NCI-H526 (cell line): ENCODE measurements around the gene FXYD7.
"Not testable (repeated sequence)": the region's sequence is repeated elsewhere in the genome, so short reads cannot be mapped to it uniquely, and the experiment has no call there.

Source experiments
- DNase-seq, 2 experiments: peaks; one replicate each; lab custom pipeline; 2025; lab: John Stamatoyannopoulos, UW

Gene FXYD7, protein sequence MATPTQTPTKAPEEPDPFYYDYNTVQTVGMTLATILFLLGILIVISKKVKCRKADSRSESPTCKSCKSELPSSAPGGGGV

GRCh38 chr19:35143231-35143715, at the start of gene FXYD7:
Gene FXYD7, plus strand, starts transcription at chr19:35143255. Its CDS starts 79 bp downstream, at chr19:35143334.
- peak in 1 of 2 experiments; percentile 38 for DNase-seq

- no peak for DNase-seq
Observed at GRCh38 chr19:35093430-35093829, 49.6 kb upstream of the FXYD7 start.

DNA sequence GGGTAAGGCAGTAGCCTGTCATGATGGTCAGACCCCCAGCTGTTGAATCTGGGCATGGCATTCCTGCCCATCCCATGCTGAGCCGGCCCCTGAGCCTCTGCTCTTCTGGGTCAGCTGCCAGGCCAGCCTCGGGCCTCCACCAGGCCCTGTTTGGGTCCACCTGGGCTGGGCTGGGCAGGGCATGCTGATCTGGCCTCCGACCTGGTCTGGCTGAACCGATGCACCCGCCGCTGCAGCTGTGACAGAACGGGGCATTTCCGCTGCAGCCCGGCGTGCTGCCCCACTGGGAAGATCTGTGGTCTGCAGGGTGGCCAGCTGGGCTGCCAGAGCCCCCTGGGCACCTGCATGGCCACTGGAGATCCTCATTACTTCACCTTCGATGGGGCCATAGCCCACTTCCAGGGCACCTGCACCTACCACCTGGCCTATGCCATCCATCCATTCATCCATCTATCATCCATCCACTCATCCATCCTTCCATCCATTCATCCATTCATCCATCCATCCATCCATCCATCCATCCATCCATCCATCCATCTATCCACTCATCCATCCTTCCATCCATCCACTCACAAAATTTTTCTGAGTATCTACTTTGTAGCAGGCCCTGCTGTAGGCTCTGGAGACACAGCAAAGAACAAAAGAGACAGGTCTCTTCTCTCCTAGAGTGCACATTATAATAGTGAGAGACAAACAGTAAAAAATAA, 49.0 kb upstream of the FXYD7 start:
- DNase-seq = no peak

- no peak for DNase-seq
Observed at GRCh38 chr19:35094656-35095055, 48.4 kb upstream of the FXYD7 start.

GRCh38 chr19:35095667-35096368, 47.2 kb upstream of the FXYD7 start:
- no peak for DNase-seq

DNA sequence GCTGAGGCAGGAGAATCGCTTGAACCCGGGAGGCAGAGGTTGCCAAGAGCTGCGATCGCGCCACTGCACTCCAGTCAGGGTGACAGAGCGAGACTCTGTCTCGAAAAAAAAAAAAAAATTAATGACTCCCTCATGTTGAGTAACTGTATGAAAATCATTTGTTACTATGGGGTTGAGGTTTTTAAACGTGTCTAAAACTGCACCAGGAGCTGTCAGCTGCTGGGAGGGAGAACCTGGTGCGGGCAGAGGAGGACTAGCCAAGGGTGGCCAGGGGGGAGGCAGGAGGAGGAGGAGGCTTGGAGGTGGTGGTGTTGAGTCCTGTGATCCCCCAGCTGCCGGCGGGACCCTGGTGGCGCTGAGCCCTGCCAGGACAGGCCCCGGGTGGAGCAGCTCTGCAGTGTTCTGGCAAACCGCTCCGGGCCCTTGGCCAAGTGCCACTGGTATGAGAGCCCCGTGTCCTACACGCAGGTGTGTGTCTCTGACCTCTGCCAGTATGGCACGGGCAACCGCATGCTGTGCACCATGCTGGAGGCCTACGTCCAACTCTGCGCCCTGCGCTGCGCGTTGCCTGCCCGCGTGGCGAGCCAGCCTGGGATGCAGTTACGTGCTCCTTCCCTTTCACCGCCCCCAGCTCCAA, 44.5 kb upstream of the FXYD7 start:
- DNase-seq = no peak

GRCh38 chr19:35099155-35099896, 43.7 kb upstream of the FXYD7 start:
- DNase-seq = no peak

DNA sequence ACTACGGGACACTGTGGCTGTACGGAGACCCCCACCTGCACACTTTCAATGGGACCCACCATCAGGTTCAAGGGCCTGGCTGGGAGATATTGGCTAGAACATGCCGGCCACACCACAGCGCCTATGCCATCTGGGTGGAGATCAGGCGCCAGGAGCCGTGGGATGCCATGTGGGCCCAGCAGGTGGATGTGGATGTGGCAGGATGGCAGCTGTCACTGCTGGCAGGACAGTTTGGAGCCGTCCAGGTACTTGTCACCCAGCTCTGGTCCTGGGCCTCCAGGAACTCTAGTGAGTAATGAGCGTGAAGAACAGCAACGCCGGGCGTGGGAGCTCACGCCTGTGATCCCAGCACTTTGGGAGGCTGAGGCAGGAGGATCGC, 43.2 kb upstream of the FXYD7 start:
- no peak for DNase-seq

DNA sequence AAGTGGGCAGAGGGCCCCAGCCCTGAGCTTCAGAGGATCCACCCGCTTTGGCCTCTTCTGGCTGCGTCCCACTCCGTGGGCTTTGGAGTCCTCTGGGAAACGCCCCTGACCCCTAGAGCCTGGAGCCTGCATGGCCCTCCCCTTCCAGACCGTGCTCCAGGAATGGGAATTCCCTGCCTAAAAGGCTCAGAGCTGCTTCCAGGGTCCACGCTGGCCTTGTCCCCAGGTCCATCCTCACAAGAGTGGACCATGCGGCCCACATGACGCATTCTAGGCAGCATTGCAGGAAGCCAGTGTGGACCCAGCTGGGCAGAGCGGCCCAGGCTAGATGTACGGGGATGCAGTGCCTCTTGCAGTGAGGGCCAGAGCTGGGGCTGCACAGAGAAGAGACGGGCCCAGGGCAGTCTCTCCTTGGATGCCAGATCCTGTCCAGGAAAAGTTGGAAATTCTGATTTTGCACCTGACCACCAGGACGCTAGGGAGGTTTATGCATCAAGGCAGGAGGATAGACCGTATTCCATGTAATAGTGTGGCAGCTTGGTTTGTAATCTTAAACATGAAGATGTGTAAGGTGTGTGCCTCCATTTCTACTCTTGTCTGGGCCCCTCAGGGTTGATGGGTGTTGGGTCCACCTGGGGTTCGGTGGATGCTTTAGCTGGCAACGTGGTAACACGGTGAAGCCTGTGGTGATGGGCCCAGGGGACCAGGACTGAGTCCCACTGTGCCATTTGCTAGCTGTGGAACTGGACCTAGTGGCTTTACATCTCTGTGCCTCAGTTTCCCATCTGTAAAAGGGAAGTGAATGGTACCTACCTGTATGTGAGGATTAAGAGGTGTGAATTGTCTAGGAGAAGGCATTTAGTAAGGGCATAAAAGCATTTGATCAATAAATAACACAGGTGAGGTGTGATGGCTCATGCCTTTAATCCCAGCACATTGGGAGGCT, 42.2 kb upstream of the FXYD7 start:
- DNase-seq = no peak

- DNase-seq = not testable (repeated sequence)
Observed at GRCh38 chr19:35101949-35102348, 41.1 kb upstream of the FXYD7 start.

- DNase-seq = not testable (repeated sequence)
Observed at GRCh38 chr19:35103614-35104013, 39.4 kb upstream of the FXYD7 start.

GRCh38 chr19:35104361-35104760, 38.7 kb upstream of the FXYD7 start:
- DNase-seq = no peak

- DNase-seq = no peak
Observed at GRCh38 chr19:35105047-35105410, 38.0 kb upstream of the FXYD7 start.

GRCh38 chr19:35105411-35106290, 37.4 kb upstream of the FXYD7 start:
- no peak for DNase-seq

DNA sequence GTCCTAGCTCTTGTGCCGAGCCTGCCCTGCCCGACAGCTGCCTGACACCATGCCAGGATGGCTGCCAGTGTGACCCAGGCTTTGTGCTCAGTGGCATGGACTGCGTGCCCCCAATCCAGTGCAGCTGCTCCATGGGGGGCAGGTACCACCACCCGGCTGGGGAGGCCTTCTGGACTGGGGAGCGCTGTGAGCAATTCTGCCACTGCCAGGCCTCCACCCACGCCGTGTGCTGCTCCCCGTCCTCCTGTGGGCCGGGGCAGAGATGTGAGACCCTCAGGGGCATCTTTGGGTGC, 36.8 kb upstream of the FXYD7 start:
- no peak for DNase-seq

GRCh38 chr19:35106898-35107541, 36.0 kb upstream of the FXYD7 start:
- no peak for DNase-seq

- DNase-seq = no peak
Observed at GRCh38 chr19:35107545-35107944, 35.5 kb upstream of the FXYD7 start.

GRCh38 chr19:35108730-35109129, 34.3 kb upstream of the FXYD7 start:
- DNase-seq = no peak

- peak in 1 of 2 experiments; percentile 28 for DNase-seq
Observed at GRCh38 chr19:35109395-35110112, 33.5 kb upstream of the FXYD7 start.
